Measurements from ENCODE around the gene KCNJ4.
"Not testable (repeated sequence)": the region's sequence is repeated elsewhere in the genome, so short reads cannot be mapped to it uniquely, and the experiment has no call there.

The KCNJ4 gene

GRCh38 chr22:38415561-38416321 lies 39.3 kb downstream of the KCNJ4 start:
- no peak overlapping the region for H3K27ac ChIP-seq
- no peak for TF ChIP-seq CTCF (IDR thresholded peaks at IDR 0.05)
- TF ChIP-seq ZFX (IDR thresholded peaks at IDR 0.05; ENCODE audit: borderline replicate concordance) = no peak

GRCh38 chr22:38415046-38415445 lies 40.0 kb downstream of the KCNJ4 start:
- TF ChIP-seq CTCF (IDR thresholded peaks at IDR 0.05) (no peak), ZFX (IDR thresholded peaks at IDR 0.05; ENCODE audit: borderline replicate concordance) (no peak)
- no peak overlapping the region for H3K27ac ChIP-seq

- TF ChIP-seq CTCF (IDR thresholded peaks at IDR 0.05) = no peak
- no peak for TF ChIP-seq ZFX (IDR thresholded peaks at IDR 0.05; ENCODE audit: borderline replicate concordance)
- H3K27ac ChIP-seq = no peak overlapping the region
Measured at GRCh38 chr22:38414009-38414395, 41.0 kb downstream of the KCNJ4 start.

GRCh38 chr22:38413085-38414008 lies 41.7 kb downstream of the KCNJ4 start:
- TF ChIP-seq ZFX (IDR thresholded peaks at IDR 0.05; ENCODE audit: borderline replicate concordance) (no peak), CTCF (IDR thresholded peaks at IDR 0.05) (peak; percentile 70)
- no peak overlapping the region for H3K27ac ChIP-seq

GRCh38 chr22:38412435-38413084 lies 42.4 kb downstream of the KCNJ4 start:
- no peak overlapping the region for H3K27ac ChIP-seq
- TF ChIP-seq ZFX (IDR thresholded peaks at IDR 0.05; ENCODE audit: borderline replicate concordance) (no peak), CTCF (IDR thresholded peaks at IDR 0.05) (peak; percentile 99)

- TF ChIP-seq CTCF (IDR thresholded peaks at IDR 0.05) = no peak
- no peak for TF ChIP-seq ZFX (IDR thresholded peaks at IDR 0.05; ENCODE audit: borderline replicate concordance)
- no peak overlapping the region for H3K27ac ChIP-seq
Measured at GRCh38 chr22:38411016-38411415, 44.0 kb downstream of the KCNJ4 start.

GRCh38 chr22:38409916-38410315 lies 45.1 kb downstream of the KCNJ4 start:
- H3K27ac ChIP-seq = not testable (repeated sequence)
